HepG2 (cell line): ENCODE measurements around the gene EGFR. TPM values are rescaled to one million over a fixed set of nuclear protein-coding genes. Genes with fewer than 3 reads are reported as not detected.

Source experiments
- DNMT3B ChIP-seq: conservative IDR thresholded peaks from 2 replicates; pipeline ENCODE4 v1.6.1; 2016; ENCODE audit warnings: missing biosample characterization, control low read depth
- GPN1 ChIP-seq: sonication (generic); formaldehyde crosslinking; IDR thresholded peaks from 2 replicates; pipeline ENCODE4 v1.5.1; 2020; ENCODE audit warnings: missing genetic modification reagents, borderline replicate concordance
- HMGA1 ChIP-seq: sonication (generic); formaldehyde crosslinking; conservative IDR thresholded peaks from 2 replicates; pipeline ENCODE4 v1.4.0; 2020; ENCODE audit warnings: missing genetic modification reagents
- MXI1 ChIP-seq: IDR thresholded peaks from 3 replicates; pipeline ENCODE4 v1.6.1; 2012; ENCODE audit warnings: low read depth, low read length, inconsistent platforms, borderline replicate concordance
- NCOR1 ChIP-seq: fragments of 200-600 bp; sonication (generic); IDR thresholded peaks from 2 replicates; pipeline ENCODE4 v1.7.0; 2017; ENCODE audit warnings: antibody characterized with exemption, low read length, borderline replicate concordance
- NKX3-1 ChIP-seq: sonication (generic); formaldehyde crosslinking; IDR thresholded peaks from 2 replicates; pipeline ENCODE4 v1.5.0; 2020; ENCODE audit warnings: missing genetic modification reagents
- NONO ChIP-seq, 2 experiments: fragments of 450-650 bp in 1 of 2; sonication (generic) in 1 of 2; formaldehyde crosslinking in 1 of 2; IDR thresholded peaks in 1 of 2; conservative IDR thresholded peaks in 1 of 2; 2 replicates each; pipeline versions ENCODE4 v1.6.1 to v1.8.0; 2017 to 2022; ENCODE audit warnings: mild to moderate bottlenecking in 1 of 2, missing genetic modification reagents in 1 of 2, moderate library complexity in 1 of 2
- PAX8 ChIP-seq: sonication (generic); formaldehyde crosslinking; IDR thresholded peaks from 2 replicates; pipeline ENCODE4 v1.8.0; 2022; ENCODE audit warnings: mild to moderate bottlenecking, missing genetic modification reagents, borderline replicate concordance
- SIN3B ChIP-seq: fragments of 150-350 bp; IDR thresholded peaks from 2 replicates; pipeline ENCODE4 v1.6.1; 2014; ENCODE audit warnings: low read length
- ZBTB38 ChIP-seq: sonication (generic); formaldehyde crosslinking; IDR thresholded peaks from 2 replicates; pipeline ENCODE4 v1.5.1; 2020; ENCODE audit warnings: mild to moderate bottlenecking, missing genetic modification reagents
- ZFP36 ChIP-seq: fragments of 150-350 bp; IDR thresholded peaks from 2 replicates; pipeline ENCODE4 v1.6.1; 2018; ENCODE audit warnings: borderline replicate concordance, low read length, low read depth; ENCODE audit not compliant: partially characterized antibody
- ZNF124 ChIP-seq: sonication (generic); formaldehyde crosslinking; IDR thresholded peaks from 2 replicates; pipeline ENCODE4 v1.4.0; 2020; ENCODE audit warnings: missing genetic modification reagents
- ZNF207 ChIP-seq: fragments of 450-650 bp; IDR thresholded peaks from 2 replicates; pipeline ENCODE4 v1.6.1; 2016; ENCODE audit warnings: antibody characterized with exemption, borderline replicate concordance
- ZNF260 ChIP-seq: sonication (generic); formaldehyde crosslinking; IDR thresholded peaks from 2 replicates; pipeline ENCODE4 v1.4.0; 2020; ENCODE audit warnings: missing genetic modification reagents, low read depth, mild to moderate bottlenecking, borderline replicate concordance
- ZNF484 ChIP-seq: sonication (generic); formaldehyde crosslinking; IDR thresholded peaks from 2 replicates; pipeline ENCODE4 v1.5.1; 2020; ENCODE audit warnings: mild to moderate bottlenecking, low read depth, missing genetic modification reagents, borderline replicate concordance
- ZNF501 ChIP-seq: sonication (generic); formaldehyde crosslinking; IDR thresholded peaks from 2 replicates; pipeline ENCODE4 v1.5.1; 2020; ENCODE audit warnings: mild to moderate bottlenecking, moderate library complexity, missing genetic modification reagents
- polyA plus RNA-seq, 8 experiments: library from polyadenylated mRNA; depleted of rRNA in 3 of 8; stranded (reverse) in 7 of 8; unstranded in 1 of 8; fragments of >200 nt; fragmentation: Illumina TruSeq in 4 of 8; extraction: Trizol in 4 of 8; gene quantifications; 2 replicates each; pipeline versions ENCODE4 v1.2.1 to v1.2.3, GENCODE V29; 2011 to 2016; ENCODE audit warnings: low read depth in 4 of 8, missing spikeins in 1 of 8, mixed read lengths in 1 of 8; ENCODE audit not compliant: insufficient read depth in 1 of 8
- total RNA-seq, 5 experiments: library from RNA; depleted of rRNA; stranded (reverse); fragments of >200 nt; fragmentation: Illumina TruSeq; extraction: Trizol; gene quantifications; 2 replicates each; pipeline ENCODE4 v1.2.3, GENCODE V29; 2016; ENCODE audit warnings: low read depth in 1 of 5
- TF ChIP-seq, protein P1 (sequence below): sonication (generic); formaldehyde crosslinking; conservative IDR thresholded peaks from 2 replicates; pipeline ENCODE4 v1.8.0; 2022; ENCODE audit warnings: mild to moderate bottlenecking, moderate library complexity, missing genetic modification reagents
- TF ChIP-seq, protein P2 (sequence below): sonication (generic); formaldehyde crosslinking; IDR thresholded peaks from 2 replicates; pipeline ENCODE4 v1.4.0; 2020; ENCODE audit warnings: mild to moderate bottlenecking, missing genetic modification reagents
- TF ChIP-seq, protein P3 (sequence below): sonication (generic); formaldehyde crosslinking; IDR thresholded peaks from 2 replicates; pipeline ENCODE4 v1.5.0; 2020; ENCODE audit warnings: mild to moderate bottlenecking, missing genetic modification reagents
- TF ChIP-seq, protein P4 (sequence below): IDR thresholded peaks from 2 replicates; pipeline ENCODE4 v1.6.1; 2016; ENCODE audit warnings: control low read depth
- TF ChIP-seq, protein P5 (sequence below): sonication (generic); formaldehyde crosslinking; IDR thresholded peaks from 2 replicates; pipeline ENCODE4 v1.8.0; 2022; ENCODE audit warnings: mild to moderate bottlenecking, missing genetic modification reagents, moderate library complexity

EGFR gene
- total and polyA plus RNA-seq, 2 of the 13 experiments (the other 11 are each of a cell fraction or from before 2014, with no cell fraction given) = 7.0 to 10.0 TPM

DNA sequence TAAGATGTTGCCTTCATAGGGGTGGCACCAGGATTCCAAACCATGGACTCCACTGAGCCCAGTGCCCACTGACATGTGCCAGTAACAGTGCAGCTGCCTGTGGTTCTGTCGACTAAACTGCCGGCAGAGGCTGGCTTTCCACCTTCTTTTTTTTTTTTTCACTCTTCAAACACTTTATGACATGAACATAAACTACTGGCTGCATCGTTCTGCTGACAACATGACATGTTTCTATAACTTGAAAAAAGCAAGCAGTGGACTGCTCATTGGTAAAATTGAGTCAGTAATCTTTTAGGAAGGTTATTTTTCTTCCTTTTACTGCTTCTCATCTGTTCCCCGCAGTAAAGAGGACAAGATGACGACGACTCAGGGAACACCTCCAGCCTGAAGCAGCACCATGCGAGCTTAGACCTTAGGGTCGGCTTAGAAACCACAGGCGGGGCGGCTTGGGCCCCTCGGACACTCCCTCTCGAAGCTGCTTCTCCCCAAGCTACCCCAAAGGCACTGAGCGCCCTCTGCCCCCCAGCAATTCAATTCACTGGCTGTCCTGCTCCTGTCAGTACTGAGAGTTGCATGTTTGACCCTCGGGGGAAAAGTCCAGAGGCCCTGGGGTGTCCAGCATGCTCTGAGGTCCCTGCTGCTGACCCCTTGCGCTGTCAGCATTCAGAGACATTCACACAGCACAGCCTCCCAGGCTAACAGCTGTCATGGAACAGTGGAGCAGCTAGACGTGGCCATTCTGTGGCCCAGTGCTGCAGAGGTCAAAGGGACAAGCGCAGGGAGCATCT is 112.5 kb downstream of the EGFR start (continued):
- TF ChIP-seq, protein P1, sequence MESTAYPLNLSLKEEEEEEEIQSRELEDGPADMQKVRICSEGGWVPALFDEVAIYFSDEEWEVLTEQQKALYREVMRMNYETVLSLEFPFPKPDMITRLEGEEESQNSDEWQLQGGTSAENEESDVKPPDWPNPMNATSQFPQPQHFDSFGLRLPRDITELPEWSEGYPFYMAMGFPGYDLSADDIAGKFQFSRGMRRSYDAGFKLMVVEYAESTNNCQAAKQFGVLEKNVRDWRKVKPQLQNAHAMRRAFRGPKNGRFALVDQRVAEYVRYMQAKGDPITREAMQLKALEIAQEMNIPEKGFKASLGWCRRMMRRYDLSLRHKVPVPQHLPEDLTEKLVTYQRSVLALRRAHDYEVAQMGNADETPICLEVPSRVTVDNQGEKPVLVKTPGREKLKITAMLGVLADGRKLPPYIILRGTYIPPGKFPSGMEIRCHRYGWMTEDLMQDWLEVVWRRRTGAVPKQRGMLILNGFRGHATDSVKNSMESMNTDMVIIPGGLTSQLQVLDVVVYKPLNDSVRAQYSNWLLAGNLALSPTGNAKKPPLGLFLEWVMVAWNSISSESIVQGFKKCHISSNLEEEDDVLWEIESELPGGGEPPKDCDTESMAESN (CRISPR knock-in tag) = no peak
- TF ChIP-seq PAX8 = no peak
- TF ChIP-seq, protein P2, sequence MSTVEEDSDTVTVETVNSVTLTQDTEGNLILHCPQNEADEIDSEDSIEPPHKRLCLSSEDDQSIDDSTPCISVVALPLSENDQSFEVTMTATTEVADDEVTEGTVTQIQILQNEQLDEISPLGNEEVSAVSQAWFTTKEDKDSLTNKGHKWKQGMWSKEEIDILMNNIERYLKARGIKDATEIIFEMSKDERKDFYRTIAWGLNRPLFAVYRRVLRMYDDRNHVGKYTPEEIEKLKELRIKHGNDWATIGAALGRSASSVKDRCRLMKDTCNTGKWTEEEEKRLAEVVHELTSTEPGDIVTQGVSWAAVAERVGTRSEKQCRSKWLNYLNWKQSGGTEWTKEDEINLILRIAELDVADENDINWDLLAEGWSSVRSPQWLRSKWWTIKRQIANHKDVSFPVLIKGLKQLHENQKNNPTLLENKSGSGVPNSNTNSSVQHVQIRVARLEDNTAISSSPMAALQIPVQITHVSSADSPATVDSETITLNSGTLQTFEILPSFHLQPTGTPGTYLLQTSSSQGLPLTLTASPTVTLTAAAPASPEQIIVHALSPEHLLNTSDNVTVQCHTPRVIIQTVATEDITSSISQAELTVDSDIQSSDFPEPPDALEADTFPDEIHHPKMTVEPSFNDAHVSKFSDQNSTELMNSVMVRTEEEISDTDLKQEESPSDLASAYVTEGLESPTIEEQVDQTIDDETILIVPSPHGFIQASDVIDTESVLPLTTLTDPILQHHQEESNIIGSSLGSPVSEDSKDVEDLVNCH (CRISPR knock-in tag) = no peak
- no peak for TF ChIP-seq DNMT3B (CRISPR knock-in tag)
- no peak for TF ChIP-seq ZBTB38 (CRISPR knock-in tag)
- TF ChIP-seq HMGA1 (CRISPR knock-in tag) = no peak
- TF ChIP-seq ZFP36 = no peak
- TF ChIP-seq ZNF207 = no peak
- TF ChIP-seq NONO (IDR thresholded peaks at IDR 0.05) = no peak
- TF ChIP-seq NONO (CRISPR knock-in tag; conservative IDR thresholded peaks at IDR 0.05) = no peak
- TF ChIP-seq, protein P3, sequence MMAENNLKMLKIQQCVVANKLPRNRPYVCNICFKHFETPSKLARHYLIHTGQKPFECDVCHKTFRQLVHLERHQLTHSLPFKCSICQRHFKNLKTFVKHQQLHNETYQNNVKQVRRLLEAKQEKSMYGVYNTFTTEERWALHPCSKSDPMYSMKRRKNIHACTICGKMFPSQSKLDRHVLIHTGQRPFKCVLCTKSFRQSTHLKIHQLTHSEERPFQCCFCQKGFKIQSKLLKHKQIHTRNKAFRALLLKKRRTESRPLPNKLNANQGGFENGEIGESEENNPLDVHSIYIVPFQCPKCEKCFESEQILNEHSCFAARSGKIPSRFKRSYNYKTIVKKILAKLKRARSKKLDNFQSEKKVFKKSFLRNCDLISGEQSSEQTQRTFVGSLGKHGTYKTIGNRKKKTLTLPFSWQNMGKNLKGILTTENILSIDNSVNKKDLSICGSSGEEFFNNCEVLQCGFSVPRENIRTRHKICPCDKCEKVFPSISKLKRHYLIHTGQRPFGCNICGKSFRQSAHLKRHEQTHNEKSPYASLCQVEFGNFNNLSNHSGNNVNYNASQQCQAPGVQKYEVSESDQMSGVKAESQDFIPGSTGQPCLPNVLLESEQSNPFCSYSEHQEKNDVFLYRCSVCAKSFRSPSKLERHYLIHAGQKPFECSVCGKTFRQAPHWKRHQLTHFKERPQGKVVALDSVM = no peak
- no peak for TF ChIP-seq GPN1
- peak; percentile 45; the same call in 1 of the 2 replicates for TF ChIP-seq ZNF501
- no peak for TF ChIP-seq ZNF484 (CRISPR knock-in tag)
- peak; percentile 80 for TF ChIP-seq NCOR1
- TF ChIP-seq, protein P4, sequence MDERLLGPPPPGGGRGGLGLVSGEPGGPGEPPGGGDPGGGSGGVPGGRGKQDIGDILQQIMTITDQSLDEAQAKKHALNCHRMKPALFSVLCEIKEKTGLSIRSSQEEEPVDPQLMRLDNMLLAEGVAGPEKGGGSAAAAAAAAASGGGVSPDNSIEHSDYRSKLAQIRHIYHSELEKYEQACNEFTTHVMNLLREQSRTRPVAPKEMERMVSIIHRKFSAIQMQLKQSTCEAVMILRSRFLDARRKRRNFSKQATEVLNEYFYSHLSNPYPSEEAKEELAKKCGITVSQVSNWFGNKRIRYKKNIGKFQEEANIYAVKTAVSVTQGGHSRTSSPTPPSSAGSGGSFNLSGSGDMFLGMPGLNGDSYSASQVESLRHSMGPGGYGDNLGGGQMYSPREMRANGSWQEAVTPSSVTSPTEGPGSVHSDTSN (CRISPR knock-in tag) = no peak
- TF ChIP-seq NKX3-1 (CRISPR knock-in tag) = no peak
- TF ChIP-seq ZNF260 (CRISPR knock-in tag) = no peak
- TF ChIP-seq, protein P5, sequence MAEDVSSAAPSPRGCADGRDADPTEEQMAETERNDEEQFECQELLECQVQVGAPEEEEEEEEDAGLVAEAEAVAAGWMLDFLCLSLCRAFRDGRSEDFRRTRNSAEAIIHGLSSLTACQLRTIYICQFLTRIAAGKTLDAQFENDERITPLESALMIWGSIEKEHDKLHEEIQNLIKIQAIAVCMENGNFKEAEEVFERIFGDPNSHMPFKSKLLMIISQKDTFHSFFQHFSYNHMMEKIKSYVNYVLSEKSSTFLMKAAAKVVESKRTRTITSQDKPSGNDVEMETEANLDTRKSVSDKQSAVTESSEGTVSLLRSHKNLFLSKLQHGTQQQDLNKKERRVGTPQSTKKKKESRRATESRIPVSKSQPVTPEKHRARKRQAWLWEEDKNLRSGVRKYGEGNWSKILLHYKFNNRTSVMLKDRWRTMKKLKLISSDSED = no peak
- TF ChIP-seq ZNF124 (CRISPR knock-in tag) = no peak
- no peak for TF ChIP-seq SIN3B
- TF ChIP-seq MXI1 = 0 out of 3 replicates have a peak, but pooled peaks have one; percentile 18
